Activated CD4-positive, alpha-beta T cell treated with anti-CD3 and anti-CD28 coated beads for 36 hours (primary cell): Measurements from ENCODE around the gene ATP6V1G1. TPM values are rescaled to one million over a fixed set of nuclear protein-coding genes. Genes with fewer than 3 reads are reported as not detected.

Experiments
- ATAC-seq: fragments of 200-7000 bp; cut with Tn5 transposase; one replicate; pipeline ENCODE4 v1.10.0; 2021; ENCODE audit warnings: mild to moderate bottlenecking, moderate library complexity
- CTCF ChIA-PET: fragments of 350-600 bp; sonication (Branson Sonifier 250); formaldehyde crosslinking; loops from one replicate; lab custom pipeline; 2021; ENCODE audit warnings: antibody characterized with exemption; lab: Charles Lee
- POLR2A ChIA-PET: fragments of 350-600 bp; sonication (Branson Sonifier 250); formaldehyde crosslinking; loops from one replicate; lab custom pipeline; 2021; ENCODE audit warnings: antibody characterized with exemption, inconsistent platforms; lab: Charles Lee
- DNase-seq: peaks from one replicate; pipeline ENCODE4 v3.0.0-alpha.2; 2020
- H3K27ac Mint-ChIP-seq: one replicate; pipeline ENCODE4 v1.8.0; 2021; ENCODE audit warnings: mixed read lengths
- H3K27me3 Mint-ChIP-seq: one replicate; pipeline ENCODE4 v1.8.0; 2021; ENCODE audit warnings: mixed read lengths
- H3K36me3 Mint-ChIP-seq: one replicate; pipeline ENCODE4 v1.8.0; 2021; ENCODE audit warnings: low read depth, mixed read lengths
- H3K4me1 Mint-ChIP-seq: one replicate; pipeline ENCODE4 v1.8.0; 2021; ENCODE audit warnings: mixed read lengths
- H3K4me3 Mint-ChIP-seq: one replicate; pipeline ENCODE4 v1.8.0; 2021; ENCODE audit warnings: mild to moderate bottlenecking, moderate library complexity, mixed read lengths
- H3K9me3 Mint-ChIP-seq: one replicate; pipeline ENCODE4 v1.8.0; 2021; ENCODE audit warnings: low read depth, mixed read lengths
- intact Hi-C, 2 experiments: fragments of 100-400 bp; cut with DNase I in 1 of 2; cut with micrococcal nuclease in 1 of 2; formaldehyde crosslinking; loops; one replicate each; pipeline versions ENCODE4 v1.14.2 to v1.15.1; 2022 to 2024; cut with DNase I, micrococcal nuclease
- total RNA-seq, 2 experiments: library from RNA; stranded (reverse); gene quantifications; one replicate each; pipeline ENCODE4 v1.2.3, GENCODE V29; 2021

ATP6V1G1 gene
- total RNA-seq, 2 experiments from 2014 or later = 33.8 to 37.7 TPM

DNA sequence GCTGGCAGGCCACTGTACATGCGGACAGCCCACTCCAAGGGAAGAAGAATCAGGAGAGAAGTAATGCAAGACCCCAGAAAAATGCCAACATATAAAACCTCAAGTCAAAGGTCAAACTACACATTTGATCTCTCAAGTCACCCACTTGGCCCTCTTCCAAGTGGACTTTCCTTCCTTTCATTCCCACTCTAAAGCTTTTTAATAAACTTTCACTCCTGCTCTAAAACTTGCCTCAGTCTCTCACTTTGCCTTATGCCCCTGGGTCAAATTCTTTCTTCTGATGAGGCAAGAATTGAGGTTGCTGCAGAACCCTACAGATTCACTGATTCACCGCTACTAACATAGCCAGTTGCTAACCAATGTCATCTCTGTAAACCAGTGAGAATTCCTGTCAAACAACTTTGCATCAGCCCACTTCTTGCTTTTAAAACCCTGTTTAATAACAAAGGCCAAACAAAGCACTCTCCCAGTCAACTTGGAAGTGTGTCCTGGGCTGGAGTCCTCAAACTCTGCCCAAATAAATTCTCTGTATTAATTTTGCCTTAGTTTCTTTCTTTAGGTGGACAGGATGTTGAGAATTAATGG lies 6.9 kb upstream of the ATP6V1G1 start:
- no peak for DNase-seq
- Mint-ChIP-seq H3K36me3 (no peaks in the 10 kb centered on the region), H3K9me3 (no peaks in the 10 kb centered on the region), H3K4me3 (no peak overlapping the region), H3K27me3 (no peaks in the 10 kb centered on the region), H3K4me1 (no peaks in the 10 kb centered on the region), H3K27ac (no peak overlapping the region)
- intact Hi-C loops = loop anchor here in 1 of 2 experiments (10.0 kb wide), 2 partner anchors 1166 to 1306 kb away; partner anchors contain the start of genes C9orf43, CDC26, POLE3 and PRPF4
- POLR2A ChIA-PET = no interaction called here
- ATAC-seq = no peak
- CTCF ChIA-PET = interaction anchor here (0.6 to 1.1 kb wide), 3 partner anchors 12 to 70 kb away, joined by 3 to 5 read pairs (median 5); no protein-coding TSS in a partner anchor

DNA sequence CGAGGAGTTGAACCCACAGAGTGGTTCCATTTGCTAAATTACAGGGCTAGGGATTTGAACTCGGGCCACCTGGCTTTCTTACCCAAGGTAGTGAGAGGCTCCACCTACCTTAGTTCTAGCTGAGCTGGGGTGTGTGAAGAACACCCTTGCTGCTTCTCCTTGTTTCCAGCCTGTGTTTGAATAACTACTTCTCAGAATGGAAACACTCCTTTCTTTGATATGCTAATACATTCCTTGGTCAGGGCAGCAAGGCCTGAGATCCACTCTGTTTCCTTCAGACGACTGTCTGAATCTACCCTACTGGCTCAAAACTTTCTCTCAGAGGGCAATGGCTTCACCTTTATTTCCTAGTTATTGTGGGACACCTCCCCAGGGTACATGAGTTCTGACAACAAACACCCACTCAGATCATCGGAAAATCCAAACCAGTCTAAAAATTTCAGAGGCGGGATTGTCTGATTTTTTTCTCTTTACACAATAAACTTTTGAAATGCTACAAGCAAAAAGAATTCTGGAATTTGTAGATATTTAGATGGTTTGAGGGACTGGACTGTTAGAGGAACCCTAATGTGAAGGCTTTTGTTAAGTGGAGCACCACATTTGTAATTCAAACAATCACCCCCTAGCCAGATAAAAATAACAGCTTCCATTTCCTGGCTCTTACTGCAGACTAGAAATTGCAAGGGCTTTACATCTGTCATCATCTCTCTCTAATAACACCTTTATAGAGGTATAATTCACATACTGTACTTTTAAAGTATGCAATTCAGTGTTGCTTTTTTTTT lies 4.0 kb upstream of the ATP6V1G1 start:
- Mint-ChIP-seq H3K27me3 (no peaks in the 10 kb centered on the region), H3K4me3 (no peak overlapping the region), H3K27ac (no peak overlapping the region), H3K36me3 (peaks cover 11% of the 10 kb centered on the region), H3K9me3 (no peaks in the 10 kb centered on the region), H3K4me1 (peaks cover 8% of the 10 kb centered on the region)
- intact Hi-C loops = loop anchor here in 1 of 2 experiments (10.0 kb wide), 2 partner anchors 1169 to 1309 kb away; partner anchors contain the start of genes C9orf43, CDC26, POLE3 and PRPF4
- ChIA-PET POLR2A (no interaction called here), CTCF (interaction anchor here (1.1 kb wide), 1 partner anchor 9 kb away, joined by 4 read pairs; no protein-coding TSS in a partner anchor)
- ATAC-seq (no peak), DNase-seq (no peak)

DNA sequence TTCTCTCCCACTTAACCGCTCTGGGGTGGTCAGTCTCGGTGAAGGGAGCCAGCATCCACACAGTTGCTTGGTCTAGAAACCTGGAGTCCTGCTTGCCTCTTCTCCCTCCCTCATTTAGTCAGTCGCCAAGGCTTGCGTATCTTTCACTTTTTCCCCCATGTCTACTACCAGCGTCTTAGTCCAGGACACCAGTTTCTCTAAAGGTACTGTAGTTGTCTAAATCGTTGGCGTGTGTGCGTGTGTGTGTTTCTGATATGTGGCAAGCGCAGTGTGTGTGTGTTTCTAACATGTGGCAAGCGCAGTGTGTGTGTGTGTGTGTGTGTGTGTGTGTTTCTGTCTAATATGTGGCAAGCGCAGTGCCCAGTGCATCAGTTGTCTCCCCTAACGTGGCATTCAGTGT lies 641 bp downstream of the ATP6V1G1 start:
- H3K9me3 Mint-ChIP-seq = no peaks in the 10 kb centered on the region
- ChIA-PET POLR2A (interaction anchor here (0.9 to 1.2 kb wide), 5 partner anchors 12 to 222 kb away, joined by 3 to 5 read pairs (median 3); partner anchors contain the start of gene TMEM268), CTCF (interaction anchor here (0.6 to 3.3 kb wide), 6 partner anchors 8 to 192 kb away, joined by 3 to 15 read pairs (median 5); no protein-coding TSS in a partner anchor)
- intact Hi-C loops = loop anchor here (2.0 to 10.0 kb wide), 6 partner anchors 23 to 1313 kb away; partner anchors contain the start of genes C9orf43 (in 1 of the 2), CDC26 (in 1 of the 2), POLE3 (in 1 of the 2) and PRPF4 (in 1 of the 2)
- peak overlapping the region; percentile 100 for H3K27ac Mint-ChIP-seq
- peaks cover 50% of the 10 kb centered on the region for H3K4me1 Mint-ChIP-seq
- peak; percentile 36 for DNase-seq
- no peaks in the 10 kb centered on the region for H3K27me3 Mint-ChIP-seq
- peaks cover 41% of the 10 kb centered on the region for H3K36me3 Mint-ChIP-seq
- peak overlapping the region; percentile 99 for H3K4me3 Mint-ChIP-seq
- ATAC-seq = no peak

DNA sequence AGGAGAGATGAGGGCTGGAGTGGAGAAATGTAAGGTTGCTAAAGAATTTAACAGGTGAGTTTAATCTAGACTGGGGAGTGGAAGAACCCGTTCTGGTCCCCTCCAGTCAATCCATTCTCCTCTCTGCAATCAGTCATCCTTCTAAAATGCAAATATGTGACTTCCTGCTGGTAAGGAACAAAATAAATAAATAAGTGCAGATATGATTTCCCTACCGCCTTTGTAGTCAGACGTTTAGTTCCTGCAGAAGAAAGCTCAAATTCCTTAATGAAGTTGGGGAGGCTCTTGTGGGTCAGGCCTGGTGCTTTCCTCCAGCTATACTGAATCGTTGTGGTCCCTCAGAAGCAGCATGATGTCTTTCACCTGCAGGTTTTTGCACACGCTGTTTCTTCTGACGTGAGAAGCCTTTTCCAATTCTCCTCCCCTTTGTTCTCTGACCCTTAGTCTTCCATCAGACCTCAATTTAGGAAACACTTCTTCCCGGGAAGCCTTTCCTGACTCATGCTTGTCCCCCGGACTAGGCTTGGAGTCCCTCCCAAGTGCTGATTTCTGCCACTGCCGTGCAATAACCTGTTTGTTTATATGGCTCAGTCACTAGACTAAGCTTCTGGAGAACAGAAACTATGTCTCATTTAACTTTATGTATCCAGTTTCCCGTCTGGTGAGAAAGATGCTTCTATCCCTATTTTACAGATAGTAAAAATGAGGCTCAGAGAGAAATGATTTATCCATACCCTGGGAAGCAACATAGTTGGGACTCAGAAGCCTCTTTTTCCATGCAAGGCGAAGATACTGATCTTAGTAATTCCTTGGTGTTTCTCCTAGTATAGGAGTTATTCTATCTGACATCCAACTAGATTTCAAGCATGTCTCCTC lies 1.3 kb downstream of the ATP6V1G1 start:
- CTCF ChIA-PET = interaction anchor here (0.9 to 3.3 kb wide), 5 partner anchors 9 to 183 kb away, joined by 4 to 15 read pairs (median 5); no protein-coding TSS in a partner anchor
- no peak for ATAC-seq
- POLR2A ChIA-PET = interaction anchor here (0.6 to 1.0 kb wide), 2 partner anchors 48 to 223 kb away, joined by 3 read pairs; no protein-coding TSS in a partner anchor
- intact Hi-C loops = loop anchor here (2.0 to 10.0 kb wide), 6 partner anchors 22 to 1314 kb away; partner anchors contain the start of genes C9orf43 (in 1 of the 2), CDC26 (in 1 of the 2), POLE3 (in 1 of the 2) and PRPF4 (in 1 of the 2)
- Mint-ChIP-seq H3K27ac (peak overlapping the region; percentile 100), H3K4me1 (peaks cover 55% of the 10 kb centered on the region), H3K36me3 (peaks cover 48% of the 10 kb centered on the region), H3K27me3 (no peaks in the 10 kb centered on the region), H3K4me3 (peak overlapping the region; percentile 99), H3K9me3 (no peaks in the 10 kb centered on the region)
- peak; percentile 25 for DNase-seq

DNA sequence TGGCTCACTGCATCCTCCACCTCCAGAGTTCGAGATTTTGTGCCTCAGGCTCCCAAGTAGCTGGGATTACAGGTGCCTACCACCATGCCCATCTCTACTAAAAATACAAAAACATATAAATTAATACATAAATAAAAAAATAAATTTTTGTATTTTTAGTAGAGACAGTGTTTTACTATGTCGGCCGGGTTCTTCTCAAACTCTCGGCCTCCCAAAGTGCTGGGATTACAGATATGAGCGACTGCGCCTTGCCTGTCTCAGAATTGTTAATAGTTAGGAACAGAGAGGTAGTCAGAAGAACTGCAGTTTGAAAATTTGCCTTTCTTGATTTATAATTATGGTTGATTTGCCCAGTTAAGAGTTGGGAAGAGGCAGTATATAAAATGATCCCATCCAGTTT lies 2.8 kb downstream of the ATP6V1G1 start:
- ATAC-seq (no peak), DNase-seq (no peak)
- Mint-ChIP-seq H3K27me3 (no peaks in the 10 kb centered on the region), H3K27ac (peak overlapping the region; percentile 80), H3K36me3 (peaks cover 58% of the 10 kb centered on the region), H3K9me3 (no peaks in the 10 kb centered on the region), H3K4me1 (peaks cover 59% of the 10 kb centered on the region), H3K4me3 (peak overlapping the region; percentile 56)
- intact Hi-C loops = no loop called here
- POLR2A ChIA-PET = interaction anchor here (0.6 kb wide), 1 partner anchor 71 kb away, joined by 3 read pairs; no protein-coding TSS in a partner anchor
- CTCF ChIA-PET = interaction anchor here (1.3 to 3.3 kb wide), 3 partner anchors 10 to 63 kb away, joined by 3 to 44 read pairs (median 4); partner anchors contain the start of gene TMEM268

DNA sequence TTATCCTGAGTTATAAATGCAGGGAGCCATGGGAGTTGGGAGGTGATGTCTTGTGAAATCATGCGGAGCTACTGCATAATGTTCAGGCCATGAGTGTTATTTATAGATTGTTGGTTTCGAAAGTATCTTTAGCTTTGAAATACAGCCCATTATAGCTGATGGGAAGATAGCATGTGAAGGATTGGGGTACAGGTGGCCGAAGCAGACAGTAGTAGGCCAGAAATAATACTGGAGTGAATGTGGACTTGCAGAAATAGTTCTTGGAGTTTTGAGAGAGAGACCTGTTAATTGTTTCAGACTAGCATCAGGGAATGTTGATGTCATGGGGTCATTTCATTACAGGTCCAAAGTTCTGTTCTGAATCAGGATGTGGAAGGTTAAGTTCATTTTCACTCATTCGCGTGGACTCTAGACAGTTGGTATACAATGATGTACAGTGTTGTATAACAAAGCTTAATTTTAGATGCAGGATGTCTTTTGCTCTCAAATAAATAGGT lies 3.8 kb downstream of the ATP6V1G1 start:
- POLR2A ChIA-PET = no interaction called here
- Mint-ChIP-seq H3K36me3 (peaks cover 67% of the 10 kb centered on the region), H3K9me3 (no peaks in the 10 kb centered on the region), H3K27me3 (no peaks in the 10 kb centered on the region), H3K4me1 (peaks cover 65% of the 10 kb centered on the region), H3K27ac (peak overlapping the region; percentile 93), H3K4me3 (peak overlapping the region; percentile 56)
- intact Hi-C loops = no loop called here
- ATAC-seq (no peak), DNase-seq (no peak)
- CTCF ChIA-PET = interaction anchor here (0.6 to 3.3 kb wide), 11 partner anchors 15 to 204 kb away, joined by 3 to 44 read pairs (median 5); partner anchors contain the start of gene AKNA

DNA sequence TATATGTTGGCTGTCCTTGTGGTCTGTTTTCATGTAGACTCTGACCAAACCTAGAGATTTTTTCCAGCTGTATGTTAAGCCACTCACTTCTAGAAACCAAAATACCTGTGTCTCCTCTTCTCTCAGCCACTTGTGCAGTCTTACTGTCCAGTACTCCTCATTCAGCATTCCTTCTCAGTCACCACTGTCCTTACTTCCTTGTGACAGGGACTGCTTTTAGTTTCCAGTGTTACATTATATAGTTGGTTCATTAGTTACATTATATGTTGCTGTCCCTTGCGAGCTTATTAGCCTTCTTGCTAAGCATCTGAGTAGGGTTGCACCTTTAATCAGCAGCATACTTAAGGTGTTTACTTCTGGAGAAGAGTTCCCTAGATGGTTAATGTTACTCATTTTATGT lies 4.3 kb downstream of the ATP6V1G1 start:
- Mint-ChIP-seq H3K36me3 (peaks cover 72% of the 10 kb centered on the region), H3K9me3 (no peaks in the 10 kb centered on the region), H3K27me3 (no peaks in the 10 kb centered on the region), H3K4me3 (peak overlapping the region; percentile 56), H3K4me1 (peaks cover 68% of the 10 kb centered on the region), H3K27ac (peak overlapping the region; percentile 93)
- CTCF ChIA-PET = interaction anchor here (0.5 to 3.3 kb wide), 20 partner anchors 11 to 300 kb away, joined by 3 to 44 read pairs (median 4); partner anchors contain the start of genes AKNA and TMEM268
- POLR2A ChIA-PET = interaction anchor here (1.3 to 1.4 kb wide), 2 partner anchors 19 to 196 kb away, joined by 3 to 4 read pairs; partner anchors contain the start of gene TMEM268
- intact Hi-C loops = loop anchor here (1.0 to 2.0 kb wide), 3 partner anchors 19 to 243 kb away; partner anchors contain the start of gene TMEM268 (in 1 of the 2)
- ATAC-seq (no peak), DNase-seq (no peak)

DNA sequence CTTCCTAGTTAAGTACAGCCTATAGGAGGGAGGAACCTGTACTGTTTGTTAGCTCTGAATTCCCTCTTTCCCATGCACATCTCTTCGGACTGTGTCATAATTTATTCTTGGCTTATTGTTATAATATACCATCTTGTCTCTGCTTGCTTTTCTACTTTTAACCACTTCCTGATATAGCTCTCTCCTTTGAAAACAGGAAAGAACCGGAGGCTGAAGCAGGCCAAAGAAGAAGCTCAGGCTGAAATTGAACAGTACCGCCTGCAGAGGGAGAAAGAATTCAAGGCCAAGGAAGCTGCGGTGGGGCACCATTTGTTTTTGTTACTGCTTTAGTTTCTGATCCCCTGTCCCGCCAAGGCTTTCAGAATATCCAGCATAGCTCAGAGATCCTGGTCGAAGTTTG lies 4.8 kb downstream of the ATP6V1G1 start:
- Mint-ChIP-seq H3K9me3 (no peaks in the 10 kb centered on the region), H3K27me3 (no peaks in the 10 kb centered on the region), H3K4me3 (peak overlapping the region; percentile 56), H3K27ac (peak overlapping the region; percentile 93), H3K4me1 (peaks cover 66% of the 10 kb centered on the region), H3K36me3 (peaks cover 75% of the 10 kb centered on the region)
- DNase-seq = peak; percentile 72
- peak; percentile 43 for ATAC-seq
- intact Hi-C loops = loop anchor here (1.0 to 2.0 kb wide), 3 partner anchors 19 to 244 kb away; partner anchors contain the start of gene TMEM268 (in 1 of the 2)
- POLR2A ChIA-PET = interaction anchor here (0.8 to 1.4 kb wide), 4 partner anchors 18 to 196 kb away, joined by 3 to 4 read pairs (median 3); partner anchors contain the start of gene TMEM268
- CTCF ChIA-PET = interaction anchor here (0.5 to 3.3 kb wide), 20 partner anchors 10 to 301 kb away, joined by 3 to 44 read pairs (median 5); partner anchors contain the start of gene TMEM268

DNA sequence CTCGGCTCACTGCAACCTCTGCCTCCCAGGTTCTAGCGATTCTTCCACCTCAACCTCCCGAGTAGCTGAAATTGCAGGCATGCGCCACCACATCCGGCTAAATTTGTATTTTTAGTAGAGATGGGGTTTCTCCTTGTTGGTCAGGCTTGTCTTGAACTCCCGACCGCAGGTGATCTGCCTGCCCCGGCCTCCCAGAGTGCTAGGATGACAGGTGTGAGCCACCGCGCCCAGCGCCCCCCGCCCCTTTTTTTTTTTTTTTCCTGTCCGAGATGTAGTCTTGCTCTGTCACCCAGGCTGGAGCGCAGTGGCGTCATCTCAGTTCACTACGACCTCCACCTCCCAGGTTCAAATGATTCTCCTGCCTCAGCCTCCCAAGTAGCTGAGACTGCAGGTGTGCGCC lies 6.6 kb downstream of the ATP6V1G1 start:
- intact Hi-C loops = no loop called here
- H3K27ac Mint-ChIP-seq = no peak overlapping the region
- ChIA-PET CTCF (no interaction called here), POLR2A (no interaction called here)
- H3K4me3 Mint-ChIP-seq = no peak overlapping the region
- DNase-seq (no peak), ATAC-seq (no peak)
- H3K27me3 Mint-ChIP-seq = no peaks in the 10 kb centered on the region
- no peaks in the 10 kb centered on the region for H3K9me3 Mint-ChIP-seq
- H3K4me1 Mint-ChIP-seq = peaks cover 59% of the 10 kb centered on the region
- H3K36me3 Mint-ChIP-seq = peaks cover 69% of the 10 kb centered on the region
